Measurements from ENCODE around the gene TMEM82. TPM values are rescaled to one million over a fixed set of nuclear protein-coding genes. Genes with fewer than 3 reads are reported as not detected.

The TMEM82 gene
- total and polyA plus RNA-seq, 2 of the 13 experiments (the other 11 are each of a cell fraction or from before 2014, with no cell fraction given): 0.24 to 0.97 TPM

- FAIRE-seq: no peak
- in situ Hi-C loops (cut with HindIII; ENCODE audit: extremely low pct_ligation_motif_present, low pct_unique_long_range_greater_than_20kb): no loop called here
- intact Hi-C loops (cut with micrococcal nuclease; ENCODE audit: unreplicated experiment): no loop called here
- ChIA-PET CTCF (ENCODE audit: low intra/inter-chr PET ratio, low total read pairs) (no interaction called here), POLR2A (no interaction called here)
- Histone ChIP-seq H4K20me1 (ENCODE audit: insufficient read depth, low read length) (no peaks in the 10 kb centered on the region), H3K79me2 (ENCODE audit: insufficient read depth, low read length) (peaks cover 2% of the 10 kb centered on the region), H3K9me3 (ENCODE audit: low read length) (no peaks in the 10 kb centered on the region), H3K27ac (ENCODE audit: extremely low read length, insufficient read depth, low read length) (no peak overlapping the region), H3K27me3 (ENCODE audit: control insufficient read depth in 1 of 2, insufficient read depth in 2 of 2, low read length in 2 of 2) (peaks cover 1 to 34% of the 10 kb centered on the region in 2 experiments; a peak in 4 of 5 replicates), H3K4me2 (ENCODE audit: low read depth, low read length) (no peak overlapping the region), H3K9ac (ENCODE audit: insufficient read depth, low read depth, low read length) (no peak overlapping the region), H3K36me3 (replicated peaks in 1 of 2; ENCODE audit: control insufficient read depth in 1 of 2, insufficient read depth in 2 of 2, low read length in 2 of 2) (no peaks in the 10 kb centered on the region), H3K4me1 (ENCODE audit: insufficient read depth, low read length) (peaks cover 62% of the 10 kb centered on the region), H3K4me3 (replicated peaks in 1 of 3; ENCODE audit: insufficient read depth in 1 of 3, low read depth in 2 of 3, low read length in 3 of 3) (no peak overlapping the region), H2AFZ (ENCODE audit: low read length) (no peak overlapping the region)
- WGBS (ENCODE audit: low lambda C conversion rate): 22% methylated on average over 3 of the region's 4 CpGs
- no peak for DNase-seq (ENCODE audit: low spot score)
- no TSS peak for BruUV-seq (replicated peaks)
- TF ChIP-seq HNRNPK (IDR thresholded peaks at IDR 0.05; ENCODE audit: low read depth, low read length, poor library complexity, severe bottlenecking): peak; percentile 26
- no peak for TF ChIP-seq ZBTB49 (CRISPR knock-in tag; IDR thresholded peaks at IDR 0.05; ENCODE audit: borderline replicate concordance)
- TF ChIP-seq ZBTB21 (CRISPR knock-in tag; IDR thresholded peaks at IDR 0.05): no peak
- TF ChIP-seq ZNF329 (CRISPR knock-in tag; IDR thresholded peaks at IDR 0.05; ENCODE audit: low read depth): no peak
- no peak for TF ChIP-seq ELK4 (CRISPR knock-in tag; IDR thresholded peaks at IDR 0.05; ENCODE audit: borderline replicate concordance)
- TF ChIP-seq NR2F6 (IDR thresholded peaks at IDR 0.05): no peak
- 0 out of 2 replicates have a peak, but pooled peaks have one; percentile 11 for TF ChIP-seq NR2F6 (CRISPR knock-in tag; IDR thresholded peaks at IDR 0.05)
- no peak for TF ChIP-seq ZNF619 (CRISPR knock-in tag; IDR thresholded peaks at IDR 0.05)
- TF ChIP-seq SP4 (CRISPR knock-in tag; IDR thresholded peaks at IDR 0.05): no peak
- no peak for TF ChIP-seq SIX1 (CRISPR knock-in tag; IDR thresholded peaks at IDR 0.05; ENCODE audit: borderline replicate concordance)
- no peak for TF ChIP-seq ZNF460 (CRISPR knock-in tag; IDR thresholded peaks at IDR 0.05; ENCODE audit: borderline replicate concordance)
- TF ChIP-seq SOX6 (IDR thresholded peaks at IDR 0.05): no peak
- no peak for TF ChIP-seq SOX6 (CRISPR knock-in tag; IDR thresholded peaks at IDR 0.05)
- no peak for TF ChIP-seq TIGD3 (CRISPR knock-in tag; IDR thresholded peaks at IDR 0.05; ENCODE audit: borderline replicate concordance)
- TF ChIP-seq THRA (CRISPR knock-in tag; IDR thresholded peaks at IDR 0.05; ENCODE audit: borderline replicate concordance): peak; percentile 80; the same call in 1 of the 2 replicates
- TF ChIP-seq RXRB (CRISPR knock-in tag; IDR thresholded peaks at IDR 0.05; ENCODE audit: borderline replicate concordance): peak; percentile 65; the same call in 1 of the 2 replicates
- peak; percentile 62; the same call in 1 of the 2 replicates for TF ChIP-seq RXRA (CRISPR knock-in tag; IDR thresholded peaks at IDR 0.05)
- no peak for TF ChIP-seq RFXAP (CRISPR knock-in tag; IDR thresholded peaks at IDR 0.05; ENCODE audit: borderline replicate concordance)
- TF ChIP-seq PHB2 (IDR thresholded peaks at IDR 0.05; ENCODE audit: partially characterized antibody): no peak
- no peak for ATAC-seq
These were observed 13.3 kb downstream of the TMEM82 start for GRCh38 chr1:15755646-15756040.
